ENCODE data around the gene GNB3. TPM values are rescaled to one million over a fixed set of nuclear protein-coding genes. Genes with fewer than 3 reads are reported as not detected.

GNB3 gene
- polyA plus RNA-seq, 1 donor: 5.9 TPM

DNA sequence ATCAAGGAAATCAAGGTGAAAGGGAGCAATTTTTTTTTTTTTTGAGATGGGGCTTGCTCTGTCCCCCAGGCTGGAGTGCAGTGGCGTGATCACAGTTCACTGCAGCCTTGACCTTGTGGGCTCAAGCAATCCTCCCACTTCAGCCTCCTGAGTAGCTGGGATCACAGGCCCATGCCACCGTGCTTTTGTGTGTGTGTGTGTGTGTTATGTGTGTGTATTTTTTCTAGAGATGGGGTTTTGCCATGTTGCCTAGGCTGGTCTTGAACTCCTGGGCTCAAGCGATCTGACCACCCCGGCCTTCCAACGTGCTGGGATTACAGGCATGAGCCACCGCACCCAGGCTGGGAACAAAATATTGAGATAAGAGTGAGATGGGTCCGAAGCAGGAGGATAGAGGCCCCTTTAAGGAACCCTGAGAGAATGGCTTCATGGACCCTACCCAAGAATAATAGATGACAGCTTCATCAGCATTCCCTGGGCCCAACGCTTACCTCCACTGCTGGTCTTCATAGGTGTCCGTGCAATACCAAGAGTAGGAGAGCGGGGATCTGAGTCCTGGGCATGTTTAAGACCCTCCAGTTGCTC, 9.3 kb downstream of the GNB3 start:
- peaks cover 32% of the 10 kb centered on the region for H3K4me1 ChIP-seq (ENCODE audit: control insufficient read depth, insufficient read depth, low read length)
- H3K27me3 ChIP-seq (ENCODE audit: control insufficient read depth, insufficient read depth, low read length): no peaks in the 10 kb centered on the region
- no peaks in the 10 kb centered on the region for H3K9me3 ChIP-seq (ENCODE audit: control insufficient read depth, low read depth, low read length)
- no peak for DNase-seq
- H3K36me3 ChIP-seq (ENCODE audit: control insufficient read depth, insufficient read depth, low read length): peaks cover 49% of the 10 kb centered on the region
- peak overlapping the region; percentile 99 for H3K27ac ChIP-seq (ENCODE audit: low read length)
- WGBS (ENCODE audit: insufficient coverage, low lambda C conversion rate): no CpG with 5 or more reads among the region's 10 CpGs
- H3K4me3 ChIP-seq (ENCODE audit: low read length): peak overlapping the region; percentile 89

DNA sequence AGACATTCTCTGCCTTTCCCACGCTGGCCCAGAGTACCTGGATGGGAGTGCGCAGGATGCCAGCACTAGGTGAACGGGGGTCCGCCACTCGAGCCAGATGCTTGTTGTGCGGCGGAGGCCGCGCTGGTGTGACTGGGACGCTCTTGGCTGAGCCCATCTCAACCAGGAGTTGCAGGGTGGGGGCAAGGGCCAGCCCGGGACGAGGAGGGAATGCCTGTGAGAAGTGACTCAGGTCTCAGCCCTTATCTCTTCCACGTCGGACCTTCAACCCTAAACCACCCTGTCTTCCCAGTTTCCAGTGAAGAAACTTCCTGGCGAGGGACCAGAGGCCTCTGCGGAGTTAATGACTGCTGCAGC, 10.0 kb downstream of the GNB3 start:
- H3K4me3 ChIP-seq (ENCODE audit: low read length): peak overlapping the region; percentile 89
- peak overlapping the region; percentile 99 for H3K27ac ChIP-seq (ENCODE audit: low read length)
- peaks cover 48% of the 10 kb centered on the region for H3K36me3 ChIP-seq (ENCODE audit: control insufficient read depth, insufficient read depth, low read length)
- H3K27me3 ChIP-seq (ENCODE audit: control insufficient read depth, insufficient read depth, low read length): no peaks in the 10 kb centered on the region
- no CpG with 5 or more reads among the region's 16 CpGs for WGBS (ENCODE audit: insufficient coverage, low lambda C conversion rate)
- H3K9me3 ChIP-seq (ENCODE audit: control insufficient read depth, low read depth, low read length): no peaks in the 10 kb centered on the region
- peaks cover 32% of the 10 kb centered on the region for H3K4me1 ChIP-seq (ENCODE audit: control insufficient read depth, insufficient read depth, low read length)
- peak; percentile 95 to 97 for DNase-seq

GRCh38 chr12:6851153-6851920, 10.6 kb downstream of the GNB3 start, which contains the start of gene CDCA3:
Gene CDCA3, minus strand, starts transcription at chr12:6851286. Its CDS starts 334 bp downstream, at chr12:6850952.
- Histone ChIP-seq H3K9me3 (ENCODE audit: control insufficient read depth, low read depth, low read length) (no peaks in the 10 kb centered on the region), H3K27me3 (ENCODE audit: control insufficient read depth, insufficient read depth, low read length) (no peaks in the 10 kb centered on the region), H3K4me1 (ENCODE audit: control insufficient read depth, insufficient read depth, low read length) (peaks cover 32% of the 10 kb centered on the region), H3K27ac (ENCODE audit: low read length) (peak within 1 kb of the TSS; percentile 99), H3K4me3 (ENCODE audit: low read length) (peak within 1 kb of the TSS; percentile 89), H3K36me3 (ENCODE audit: control insufficient read depth, insufficient read depth, low read length) (peaks cover 48% of the 10 kb centered on the region)
- WGBS (ENCODE audit: insufficient coverage, low lambda C conversion rate): no CpG with 5 or more reads among the region's 37 CpGs
- DNase-seq: peak; percentile 98 to 99

DNA sequence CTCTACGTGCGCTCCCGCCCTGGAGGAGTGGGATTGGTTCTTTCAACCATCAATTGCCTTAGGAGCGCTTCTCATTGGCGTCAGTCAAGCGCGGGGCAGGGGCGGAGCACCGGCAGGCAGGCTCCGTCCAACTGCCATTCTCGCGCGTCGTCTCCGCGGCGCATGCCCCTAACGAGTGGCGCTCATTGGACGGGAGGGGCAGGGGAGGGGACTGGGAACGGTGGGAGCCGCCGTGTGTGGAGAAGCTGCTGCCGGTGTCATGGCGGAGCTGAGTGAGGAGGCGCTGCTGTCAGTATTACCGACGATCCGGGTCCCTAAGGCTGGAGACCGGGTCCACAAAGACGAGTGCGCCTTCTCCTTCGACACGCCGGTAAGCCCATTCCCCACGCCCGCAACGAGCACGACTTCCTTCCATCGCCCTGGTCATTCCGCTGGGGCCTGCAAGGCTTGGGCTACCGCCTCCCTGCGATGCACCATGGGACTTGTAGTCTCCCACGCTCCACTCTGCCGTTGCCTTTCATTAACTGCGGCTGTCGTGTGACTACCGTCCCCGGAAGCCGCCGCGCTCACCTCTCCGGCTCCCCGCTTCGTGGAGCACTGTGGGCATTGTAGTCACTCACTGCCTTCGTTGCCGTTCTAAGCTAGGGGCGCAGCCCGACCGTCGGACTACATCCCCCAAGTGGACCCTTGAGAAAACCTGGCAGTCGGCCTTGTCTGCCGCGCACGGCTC, 11.4 kb downstream of the GNB3 start, which contains the start of gene USP5:
TSS of gene USP5 (plus strand) at position 230 of the 730 bp plus-strand sequence. CDS start at position 260, 30 bp downstream.
- peaks cover 32% of the 10 kb centered on the region for H3K4me1 ChIP-seq (ENCODE audit: control insufficient read depth, insufficient read depth, low read length)
- H3K9me3 ChIP-seq (ENCODE audit: control insufficient read depth, low read depth, low read length): no peaks in the 10 kb centered on the region
- DNase-seq: peak; percentile 100
- peak within 1 kb of the TSS; percentile 99 for H3K27ac ChIP-seq (ENCODE audit: low read length)
- WGBS (ENCODE audit: insufficient coverage, low lambda C conversion rate): no CpG with 5 or more reads among the region's 65 CpGs
- H3K27me3 ChIP-seq (ENCODE audit: control insufficient read depth, insufficient read depth, low read length): no peaks in the 10 kb centered on the region
- H3K36me3 ChIP-seq (ENCODE audit: control insufficient read depth, insufficient read depth, low read length): peaks cover 48% of the 10 kb centered on the region
- H3K4me3 ChIP-seq (ENCODE audit: low read length): peak within 1 kb of the TSS; percentile 89

- no peaks in the 10 kb centered on the region for H3K9me3 ChIP-seq (ENCODE audit: control insufficient read depth, low read depth, low read length)
- WGBS (ENCODE audit: insufficient coverage, low lambda C conversion rate): 0% methylated on average over 3 of the region's 18 CpGs
- H3K36me3 ChIP-seq (ENCODE audit: control insufficient read depth, insufficient read depth, low read length): peaks cover 48% of the 10 kb centered on the region
- DNase-seq: peak; percentile 65 to 74
- peak overlapping the region; percentile 89 for H3K4me3 ChIP-seq (ENCODE audit: low read length)
- peak overlapping the region; percentile 76 for H3K27ac ChIP-seq (ENCODE audit: low read length)
- no peaks in the 10 kb centered on the region for H3K27me3 ChIP-seq (ENCODE audit: control insufficient read depth, insufficient read depth, low read length)
- H3K4me1 ChIP-seq (ENCODE audit: control insufficient read depth, insufficient read depth, low read length): peaks cover 32% of the 10 kb centered on the region
Measured at GRCh38 chr12:6852651-6853354, 12.1 kb downstream of the GNB3 start.

- Histone ChIP-seq H3K9me3 (ENCODE audit: control insufficient read depth, low read depth, low read length) (no peaks in the 10 kb centered on the region), H3K36me3 (ENCODE audit: control insufficient read depth, insufficient read depth, low read length) (peaks cover 51% of the 10 kb centered on the region), H3K27me3 (ENCODE audit: control insufficient read depth, insufficient read depth, low read length) (no peaks in the 10 kb centered on the region), H3K27ac (ENCODE audit: low read length) (peak overlapping the region; percentile 76), H3K4me3 (ENCODE audit: low read length) (no peak overlapping the region), H3K4me1 (ENCODE audit: control insufficient read depth, insufficient read depth, low read length) (peaks cover 32% of the 10 kb centered on the region)
- DNase-seq: no peak
- no CpG with 5 or more reads among the region's 1 CpG for WGBS (ENCODE audit: insufficient coverage, low lambda C conversion rate)
Measured at GRCh38 chr12:6853626-6854025, 12.9 kb downstream of the GNB3 start.

DNA sequence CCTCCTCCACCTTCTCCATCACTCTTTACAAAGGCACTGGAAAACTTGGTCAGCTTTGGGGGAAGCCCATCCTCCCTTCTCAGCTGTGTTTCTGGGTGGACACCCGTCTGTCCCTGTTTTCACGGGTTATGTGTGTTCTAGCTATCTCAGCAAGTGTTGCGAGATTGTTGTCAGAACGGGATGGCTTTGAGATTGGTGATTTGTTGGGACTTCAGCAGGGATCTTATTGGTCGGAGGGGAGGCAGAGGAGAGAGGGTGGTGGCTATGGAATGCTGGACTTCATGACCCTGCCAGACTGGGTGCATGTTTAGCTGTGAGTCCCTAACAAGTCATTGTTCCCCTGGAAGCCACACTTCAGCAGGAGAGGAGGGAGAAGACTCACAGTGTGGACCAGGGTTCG, 13.3 kb downstream of the GNB3 start:
- Histone ChIP-seq H3K4me3 (ENCODE audit: low read length) (no peak overlapping the region), H3K36me3 (ENCODE audit: control insufficient read depth, insufficient read depth, low read length) (peaks cover 52% of the 10 kb centered on the region), H3K4me1 (ENCODE audit: control insufficient read depth, insufficient read depth, low read length) (peaks cover 32% of the 10 kb centered on the region), H3K27me3 (ENCODE audit: control insufficient read depth, insufficient read depth, low read length) (no peaks in the 10 kb centered on the region), H3K27ac (ENCODE audit: low read length) (no peak overlapping the region), H3K9me3 (ENCODE audit: control insufficient read depth, low read depth, low read length) (no peaks in the 10 kb centered on the region)
- no peak for DNase-seq
- WGBS (ENCODE audit: insufficient coverage, low lambda C conversion rate): no CpG with 5 or more reads among the region's 6 CpGs

DNA sequence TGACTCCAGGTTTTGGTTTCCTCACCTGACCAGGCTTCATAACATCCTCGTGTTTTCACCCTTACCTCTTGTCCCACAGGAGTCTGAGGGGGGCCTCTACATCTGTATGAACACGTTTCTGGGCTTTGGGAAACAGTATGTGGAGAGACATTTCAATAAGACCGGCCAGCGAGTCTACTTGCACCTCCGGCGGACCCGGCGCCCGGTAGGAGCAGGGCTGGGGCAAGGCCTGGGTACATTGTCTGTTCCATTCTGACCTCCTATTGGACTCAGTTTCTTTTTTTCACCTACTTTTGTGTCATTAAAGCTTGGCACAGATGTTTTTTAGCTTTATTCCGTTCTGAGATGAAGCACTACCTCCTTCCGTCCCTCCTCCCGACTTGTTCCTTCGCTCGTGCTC, 14.6 kb downstream of the GNB3 start:
- WGBS (ENCODE audit: insufficient coverage, low lambda C conversion rate): 93% methylated on average over 3 of the region's 14 CpGs
- Histone ChIP-seq H3K4me3 (ENCODE audit: low read length) (no peak overlapping the region), H3K9me3 (ENCODE audit: control insufficient read depth, low read depth, low read length) (no peaks in the 10 kb centered on the region), H3K27me3 (ENCODE audit: control insufficient read depth, insufficient read depth, low read length) (no peaks in the 10 kb centered on the region), H3K4me1 (ENCODE audit: control insufficient read depth, insufficient read depth, low read length) (peaks cover 19% of the 10 kb centered on the region), H3K36me3 (ENCODE audit: control insufficient read depth, insufficient read depth, low read length) (peaks cover 55% of the 10 kb centered on the region), H3K27ac (ENCODE audit: low read length) (no peak overlapping the region)
- DNase-seq: no peak

GRCh38 chr12:6858799-6859198, 18.1 kb downstream of the GNB3 start:
- WGBS (ENCODE audit: insufficient coverage, low lambda C conversion rate): no CpG with 5 or more reads among the region's 2 CpGs
- peaks cover 87% of the 10 kb centered on the region for H3K36me3 ChIP-seq (ENCODE audit: control insufficient read depth, insufficient read depth, low read length)

GRCh38 chr12:6860116-6860515, 19.4 kb downstream of the GNB3 start:
- H3K36me3 ChIP-seq (ENCODE audit: control insufficient read depth, insufficient read depth, low read length): peaks cover 91% of the 10 kb centered on the region

More at GRCh38 chr12:6858799-6859198, 18.1 kb downstream of the GNB3 start:
- no peaks in the 10 kb centered on the region for H3K9me3 ChIP-seq (ENCODE audit: control insufficient read depth, low read depth, low read length)
- H3K27me3 ChIP-seq (ENCODE audit: control insufficient read depth, insufficient read depth, low read length): no peaks in the 10 kb centered on the region
- peaks cover 5% of the 10 kb centered on the region for H3K4me1 ChIP-seq (ENCODE audit: control insufficient read depth, insufficient read depth, low read length)
- H3K4me3 ChIP-seq (ENCODE audit: low read length): no peak overlapping the region
- no peak overlapping the region for H3K27ac ChIP-seq (ENCODE audit: low read length)
- no peak for DNase-seq

More at GRCh38 chr12:6860116-6860515, 19.4 kb downstream of the GNB3 start:
- Histone ChIP-seq H3K27ac (ENCODE audit: low read length) (no peak overlapping the region), H3K4me3 (ENCODE audit: low read length) (no peak overlapping the region), H3K9me3 (ENCODE audit: control insufficient read depth, low read depth, low read length) (no peaks in the 10 kb centered on the region), H3K27me3 (ENCODE audit: control insufficient read depth, insufficient read depth, low read length) (no peaks in the 10 kb centered on the region), H3K4me1 (ENCODE audit: control insufficient read depth, insufficient read depth, low read length) (no peaks in the 10 kb centered on the region)
- no CpG with 5 or more reads among the region's 9 CpGs for WGBS (ENCODE audit: insufficient coverage, low lambda C conversion rate)
- DNase-seq: no peak
